Measurements from ENCODE around the gene ZNF574.

The ZNF574 gene

GRCh38 chr19:42060117-42060516, 15.8 kb upstream of the ZNF574 start:
- DNase-seq = no peak

GRCh38 chr19:42062381-42062780, 13.6 kb upstream of the ZNF574 start:
- DNase-seq = no peak

- no peak for DNase-seq
Observed at GRCh38 chr19:42064432-42064831, 11.5 kb upstream of the ZNF574 start.

GRCh38 chr19:42065051-42065450, 10.9 kb upstream of the ZNF574 start:
- no peak for DNase-seq

GRCh38 chr19:42065511-42065910, 10.5 kb upstream of the ZNF574 start:
- no peak for DNase-seq

GRCh38 chr19:42066075-42066754, 9.8 kb upstream of the ZNF574 start:
- DNase-seq = no peak

- DNase-seq = no peak
Observed at GRCh38 chr19:42067315-42067888, 8.6 kb upstream of the ZNF574 start.

- no peak for DNase-seq
Observed at GRCh38 chr19:42068361-42068755, 7.6 kb upstream of the ZNF574 start.

- no peak for DNase-seq
Observed at GRCh38 chr19:42068756-42069571, 7.0 kb upstream of the ZNF574 start.

- DNase-seq = no peak
Observed at GRCh38 chr19:42069619-42070351, 6.2 kb upstream of the ZNF574 start, which contains the start of gene GRIK5. Gene GRIK5, minus strand, starts transcription at chr19:42070206. Its CDS starts 4,436 bp downstream, at chr19:42065770.

GRCh38 chr19:42071247-42071646, 4.7 kb upstream of the ZNF574 start:
- DNase-seq = no peak

- DNase-seq = no peak
Observed at GRCh38 chr19:42074513-42075363, 1.2 kb upstream of the ZNF574 start.

- no peak for DNase-seq
Observed at GRCh38 chr19:42075364-42075615, 676 bp upstream of the ZNF574 start.

GRCh38 chr19:42076380-42076944, 496 bp downstream of the ZNF574 start:
- no peak for DNase-seq

GRCh38 chr19:42078058-42078457, 2.1 kb downstream of the ZNF574 start:
- no peak for DNase-seq

- no peak for DNase-seq
Observed at GRCh38 chr19:42078538-42079275, 2.7 kb downstream of the ZNF574 start.

GRCh38 chr19:42079276-42079669, 3.3 kb downstream of the ZNF574 start:
- DNase-seq = no peak

GRCh38 chr19:42079886-42080763, 4.2 kb downstream of the ZNF574 start:
- no peak for DNase-seq

GRCh38 chr19:42080764-42081375, 4.9 kb downstream of the ZNF574 start:
- DNase-seq = no peak
